A549 (cell line): ENCODE data around the gene WNT9A. TPM values are rescaled to one million over a fixed set of nuclear protein-coding genes. Genes with fewer than 3 reads are reported as not detected.

Source experiments
- ATAC-seq, 2 experiments: fragments of 200-7000 bp in 1 of 2; fragments of >200 bp in 1 of 2; cut with Nextera tagmentation in 1 of 2; cut with Tn5 transposase in 1 of 2; 3 replicates each; pipeline versions ENCODE4 v1.8.0 to v1.9.1; 2018 to 2020; ENCODE audit warnings: mild to moderate bottlenecking in 1 of 2, moderate library complexity in 1 of 2
- CTCF ChIA-PET: fragments of 300-600 bp; sonication (Branson Sonifier 250); formaldehyde crosslinking; extraction: SDS; loops from one replicate; lab custom pipeline; 2021; ENCODE audit warnings: antibody characterized with exemption, inconsistent platforms; lab: Yijun Ruan, JAX
- POLR2A ChIA-PET: fragments of 350-600 bp; formaldehyde crosslinking; extraction: SDS; loops from one replicate; lab custom pipeline; 2021; ENCODE audit warnings: antibody characterized with exemption, inconsistent platforms; lab: Yijun Ruan, JAX
- DNase-seq, 2 experiments: peaks; one replicate each; pipeline versions ENCODE4 v3.0.0 to v3.0.0-alpha.2; 2011 to 2016; ENCODE audit warnings: low read depth in 1 of 2, low spot score in 1 of 2
- FAIRE-seq: peaks from 2 replicates; lab custom pipeline; 2011; peaks lifted over from hg19 to GRCh38; lab: Jason Lieb, UNC
- H3K27ac ChIP-seq, 2 experiments: fragments of >200 bp; sonication (Bioruptor Twin); formaldehyde crosslinking; 3 replicates each; pipeline ENCODE4 v1.5.1; 2016 to 2017
- H3K4me1 ChIP-seq: fragments of >200 bp; sonication (Bioruptor Twin); formaldehyde crosslinking; 3 replicates; pipeline ENCODE4 v1.6.1; 2016
- H3K4me2 ChIP-seq: fragments of >200 bp; sonication (Bioruptor Twin); formaldehyde crosslinking; 3 replicates; pipeline ENCODE4 v1.6.1; 2016
- H3K4me3 ChIP-seq: fragments of >200 bp; sonication (Bioruptor Twin); formaldehyde crosslinking; 3 replicates; pipeline ENCODE4 v1.5.1; 2016
- H3K9me3 ChIP-seq: fragments of >200 bp; sonication (Bioruptor Twin); formaldehyde crosslinking; 3 replicates; pipeline ENCODE4 v1.6.1; 2016
- BHLHE40 ChIP-seq: IDR thresholded peaks from 2 replicates; pipeline ENCODE4 v1.6.1; 2012; ENCODE audit warnings: low read depth, low read length, inconsistent platforms
- CBX8 ChIP-seq: fragments of 200-600 bp; sonication (generic); IDR thresholded peaks from 2 replicates; pipeline ENCODE4 v1.6.1; 2016
- CHD4 ChIP-seq: fragments of 200-600 bp; sonication (generic); IDR thresholded peaks from 2 replicates; pipeline ENCODE4 v1.6.1; 2016; ENCODE audit warnings: antibody characterized with exemption, mild to moderate bottlenecking, borderline replicate concordance
- CTCF ChIP-seq: fragments of >200 bp; sonication (Bioruptor Twin); formaldehyde crosslinking; IDR thresholded peaks from 3 replicates; pipeline ENCODE4 v1.5.1; 2016
- EHMT2 ChIP-seq: fragments of 200-600 bp; sonication (generic); IDR thresholded peaks from 2 replicates; pipeline ENCODE4 v1.6.1; 2016; ENCODE audit warnings: antibody characterized with exemption, low read depth, mild to moderate bottlenecking, moderate library complexity
- ELK1 ChIP-seq: fragments of 150-350 bp; IDR thresholded peaks from 2 replicates; pipeline ENCODE4 v1.6.1; 2014; ENCODE audit warnings: low read depth, mild to moderate bottlenecking, low read length
- ESRRA ChIP-seq: fragments of 150-350 bp; IDR thresholded peaks from 2 replicates; pipeline ENCODE4 v1.6.1; 2014; ENCODE audit warnings: mild to moderate bottlenecking, low read length, borderline replicate concordance
- FOSL2 ChIP-seq, 2 experiments: fragments of 450-650 bp in 1 of 2; fragments of >200 bp in 1 of 2; sonication (Bioruptor Twin) in 1 of 2; formaldehyde crosslinking; IDR thresholded peaks; 2 replicates each; pipeline versions ENCODE4 v1.5.0 to v1.6.1; 2016 to 2020; ENCODE audit warnings: mild to moderate bottlenecking in 1 of 2, moderate library complexity in 1 of 2
- HDAC2 ChIP-seq: fragments of 200-600 bp; sonication (generic); IDR thresholded peaks from 2 replicates; pipeline ENCODE4 v1.6.1; 2016
- HOXA7 ChIP-seq: fragments of 250-450 bp; sonication (Bioruptor Pico); IDR thresholded peaks from 2 replicates; pipeline ENCODE4 v1.5.0; 2020; ENCODE audit warnings: mild to moderate bottlenecking, moderate library complexity
- MAFK ChIP-seq: fragments of 450-650 bp; IDR thresholded peaks from 2 replicates; pipeline ENCODE4 v1.6.1; 2014; ENCODE audit not compliant: partially characterized antibody
- NFE2L2 ChIP-seq: fragments of 150-350 bp; conservative IDR thresholded peaks from 2 replicates; pipeline ENCODE4 v1.6.1; 2014; ENCODE audit warnings: low read length
- NR3C1 ChIP-seq: fragments of >200 bp; sonication (Bioruptor Twin); formaldehyde crosslinking; IDR thresholded peaks from 3 replicates; pipeline ENCODE4 v1.6.1; 2017
- POLR2A ChIP-seq: IDR thresholded peaks from 2 replicates; pipeline ENCODE4 v1.6.1; 2012; ENCODE audit warnings: mild to moderate bottlenecking, low read length
- POLR2AphosphoS2 ChIP-seq: conservative IDR thresholded peaks from 2 replicates; pipeline ENCODE4 v1.6.1; 2012; ENCODE audit warnings: low read length, improper control_type of control experiment, inconsistent platforms
- RAD21 ChIP-seq, 2 experiments: fragments of >200 bp in 1 of 2; sonication (Bioruptor Twin) in 1 of 2; formaldehyde crosslinking in 1 of 2; IDR thresholded peaks in 1 of 2; conservative IDR thresholded peaks in 1 of 2; 2 replicates in 1 of 2; 3 replicates in 1 of 2; pipeline ENCODE4 v1.6.1; 2012 to 2018; ENCODE audit warnings: inconsistent platforms in 1 of 2
- RARB ChIP-seq: fragments of 250-450 bp; sonication (Bioruptor Pico); IDR thresholded peaks from 2 replicates; pipeline ENCODE4 v1.8.0; 2021; ENCODE audit warnings: mild to moderate bottlenecking, moderate library complexity
- RFX5 ChIP-seq: fragments of 450-650 bp; IDR thresholded peaks from 2 replicates; pipeline ENCODE4 v1.7.1; 2014; ENCODE audit warnings: antibody characterized with exemption, mild to moderate bottlenecking, moderate library complexity
- SMC3 ChIP-seq: fragments of >200 bp; sonication (Bioruptor Twin); formaldehyde crosslinking; IDR thresholded peaks from 3 replicates; pipeline ENCODE4 v1.6.1; 2018; ENCODE audit warnings: inconsistent platforms
- SREBF2 ChIP-seq: fragments of 450-650 bp; IDR thresholded peaks from 2 replicates; pipeline ENCODE4 v1.6.1; 2014; ENCODE audit warnings: mild to moderate bottlenecking, moderate library complexity
- TFCP2L1 ChIP-seq: fragments of 250-450 bp; sonication (Bioruptor Pico); IDR thresholded peaks from 2 replicates; pipeline ENCODE4 v1.5.0; 2021; ENCODE audit warnings: mild to moderate bottlenecking
- ZFP36 ChIP-seq: fragments of 450-650 bp; IDR thresholded peaks from 2 replicates; pipeline ENCODE4 v1.6.1; 2014; ENCODE audit warnings: borderline replicate concordance; ENCODE audit not compliant: partially characterized antibody
- ZNF302 ChIP-seq: fragments of 250-450 bp; sonication (Bioruptor Pico); IDR thresholded peaks from 2 replicates; pipeline ENCODE4 v1.9.0; 2021; ENCODE audit warnings: inconsistent platforms, mild to moderate bottlenecking, moderate library complexity
- ZSCAN20 ChIP-seq: fragments of 250-450 bp; sonication (Bioruptor Pico); IDR thresholded peaks from 2 replicates; pipeline ENCODE4 v1.8.0; 2022; ENCODE audit warnings: mild to moderate bottlenecking, moderate library complexity
- WGBS: methylation state at CpG from one replicate; pipeline ENCODE4 v1.1.6; 2017; ENCODE audit errors: missing lambda C conversion rate; 5-methylcytosine and 5-hydroxymethylcytosine counted together
- polyA plus RNA-seq, 4 experiments: library from polyadenylated mRNA; depleted of rRNA in 3 of 4; stranded (reverse); fragments of >200 nt; fragmentation: RNase III in 1 of 4; extraction: RNeasy Plus Mini Kit Qiagen cat#74134 plus additional on column Dnase treatment in 1 of 4; gene quantifications; 2 replicates in 3 of 4; 3 replicates in 1 of 4; pipeline ENCODE4 v1.2.3, GENCODE V29; 2011 to 2017
- TF ChIP-seq, protein P1 (sequence below): fragments of 250-450 bp; sonication (Bioruptor Pico); IDR thresholded peaks from 2 replicates; pipeline ENCODE4 v1.5.0; 2021; ENCODE audit warnings: mild to moderate bottlenecking, moderate library complexity, borderline replicate concordance
- TF ChIP-seq, protein P2 (sequence below): IDR thresholded peaks from 2 replicates; pipeline ENCODE4 v1.6.1; 2012

The WNT9A gene
- polyA plus RNA-seq, 2 of the 4 experiments (the other 2 are of a cell fraction): 0.75 to 1.2 TPM

DNA sequence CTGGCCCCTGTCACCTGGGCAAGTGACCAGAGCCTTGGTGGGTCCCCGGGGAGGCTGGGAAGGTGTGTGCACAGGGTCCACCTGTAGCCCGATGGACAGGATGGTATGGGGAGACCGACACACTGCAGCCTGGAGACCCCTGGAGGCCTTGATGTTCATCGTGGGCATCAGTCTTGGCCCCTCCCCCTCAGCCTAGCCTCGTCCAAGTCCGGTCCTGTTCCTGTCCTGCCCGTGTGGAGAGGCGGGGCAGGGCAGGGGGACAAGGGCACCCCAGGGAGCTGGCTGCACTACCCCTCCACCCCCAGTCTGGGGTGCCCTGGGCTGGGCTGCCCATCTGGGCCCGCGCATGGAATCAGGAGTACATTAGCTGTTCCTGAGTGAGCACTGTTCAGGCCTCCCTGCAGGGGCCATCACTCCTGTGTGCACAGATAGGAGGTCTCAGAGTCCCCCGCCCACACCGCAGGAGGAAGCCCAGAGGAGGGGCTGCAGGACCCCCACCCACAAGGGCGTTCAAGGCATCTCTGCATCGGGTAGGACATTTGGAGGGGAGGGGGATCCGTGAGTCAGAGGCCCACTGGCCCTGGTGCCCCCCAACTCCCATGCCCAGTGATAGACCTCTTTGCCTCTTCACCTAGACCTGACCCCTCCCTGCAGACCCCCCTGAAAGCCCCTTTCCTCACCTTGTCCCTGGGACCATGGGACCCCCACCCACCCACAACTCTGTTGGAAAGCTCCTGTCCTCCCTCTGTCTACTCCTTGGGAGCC, 63.2 kb downstream of the WNT9A start:
- ATAC-seq: no peak
- no peaks in the 10 kb centered on the region for H3K9me3 ChIP-seq
- H3K4me1 ChIP-seq: peaks cover 10% of the 10 kb centered on the region
- CTCF ChIA-PET: no interaction called here
- no peak overlapping the region for H3K27ac ChIP-seq
- FAIRE-seq: no peak
- POLR2A ChIA-PET: no interaction called here
- H3K4me2 ChIP-seq: no peak overlapping the region
- WGBS: 74% methylated on average over 9 of the region's 15 CpGs
- H3K4me3 ChIP-seq: no peak overlapping the region
- TF ChIP-seq ZFP36 (no peak), TFCP2L1 (CRISPR knock-in tag) (no peak), CTCF (no peak), NFE2L2 (no peak), SREBF2 (no peak), RARB (CRISPR knock-in tag) (no peak), EHMT2 (no peak), POLR2A (no peak), HDAC2 (no peak), CBX8 (no peak)
- no peak for DNase-seq

DNA sequence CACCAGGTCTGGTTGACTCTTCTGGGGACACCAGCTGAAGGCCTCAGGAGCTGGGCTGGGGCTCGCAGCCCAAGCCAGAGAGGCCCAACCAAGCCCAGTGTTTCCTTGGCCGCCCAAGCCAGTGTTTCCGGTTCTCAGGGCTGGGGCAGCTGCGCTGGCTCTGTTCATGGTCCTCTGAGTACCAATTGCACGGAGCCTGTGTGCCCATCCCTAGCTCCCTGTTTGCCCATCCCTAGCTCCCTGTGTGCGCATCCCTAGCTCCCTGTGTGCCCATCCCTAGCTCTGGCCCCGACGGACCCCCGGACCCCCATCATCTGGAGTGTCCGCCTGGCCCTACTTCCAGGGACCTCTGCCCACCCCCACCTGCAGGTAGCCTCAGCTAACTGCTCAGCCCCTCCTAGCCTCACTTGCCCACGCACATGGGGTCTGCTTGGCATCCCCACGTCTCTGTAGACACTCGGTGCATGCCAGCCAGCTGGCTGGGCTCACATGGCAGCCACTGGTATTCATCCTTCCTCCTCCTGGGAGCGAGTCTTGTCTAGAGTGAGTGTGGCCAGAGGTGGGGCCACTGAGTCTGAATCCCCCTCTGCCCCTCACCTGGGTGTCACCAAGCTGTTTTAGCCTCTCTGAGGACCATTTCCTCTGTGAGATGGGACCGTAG, 64.0 kb downstream of the WNT9A start:
- TF ChIP-seq CBX8: no peak
- no peak for TF ChIP-seq RFX5
- TF ChIP-seq SMC3: no peak
- TF ChIP-seq POLR2AphosphoS2: no peak
- TF ChIP-seq CHD4: no peak
- no peak for TF ChIP-seq EHMT2
- TF ChIP-seq, protein P1, sequence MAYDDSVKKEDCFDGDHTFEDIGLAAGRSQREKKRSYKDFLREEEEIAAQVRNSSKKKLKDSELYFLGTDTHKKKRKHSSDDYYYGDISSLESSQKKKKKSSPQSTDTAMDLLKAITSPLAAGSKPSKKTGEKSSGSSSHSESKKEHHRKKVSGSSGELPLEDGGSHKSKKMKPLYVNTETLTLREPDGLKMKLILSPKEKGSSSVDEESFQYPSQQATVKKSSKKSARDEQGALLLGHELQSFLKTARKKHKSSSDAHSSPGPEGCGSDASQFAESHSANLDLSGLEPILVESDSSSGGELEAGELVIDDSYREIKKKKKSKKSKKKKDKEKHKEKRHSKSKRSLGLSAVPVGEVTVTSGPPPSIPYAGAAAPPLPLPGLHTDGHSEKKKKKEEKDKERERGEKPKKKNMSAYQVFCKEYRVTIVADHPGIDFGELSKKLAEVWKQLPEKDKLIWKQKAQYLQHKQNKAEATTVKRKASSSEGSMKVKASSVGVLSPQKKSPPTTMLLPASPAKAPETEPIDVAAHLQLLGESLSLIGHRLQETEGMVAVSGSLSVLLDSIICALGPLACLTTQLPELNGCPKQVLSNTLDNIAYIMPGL (CRISPR knock-in tag): no peak
- TF ChIP-seq HDAC2: no peak
- TF ChIP-seq HOXA7 (CRISPR knock-in tag): no peak
- peaks cover 10% of the 10 kb centered on the region for H3K4me1 ChIP-seq
- H3K4me3 ChIP-seq: no peak overlapping the region
- no peaks in the 10 kb centered on the region for H3K9me3 ChIP-seq
- ChIA-PET CTCF (interaction anchor here (0.6 kb wide), 1 partner anchor 1444 kb away, joined by 3 read pairs; no protein-coding TSS in a partner anchor), POLR2A (no interaction called here)
- H3K4me2 ChIP-seq: no peak overlapping the region
- WGBS: 73% methylated on average over 13 of the region's 15 CpGs
- FAIRE-seq (no peak), DNase-seq (no peak), ATAC-seq (no peak; a peak in 2 of 6 replicates)
- H3K27ac ChIP-seq: no peak overlapping the region

DNA sequence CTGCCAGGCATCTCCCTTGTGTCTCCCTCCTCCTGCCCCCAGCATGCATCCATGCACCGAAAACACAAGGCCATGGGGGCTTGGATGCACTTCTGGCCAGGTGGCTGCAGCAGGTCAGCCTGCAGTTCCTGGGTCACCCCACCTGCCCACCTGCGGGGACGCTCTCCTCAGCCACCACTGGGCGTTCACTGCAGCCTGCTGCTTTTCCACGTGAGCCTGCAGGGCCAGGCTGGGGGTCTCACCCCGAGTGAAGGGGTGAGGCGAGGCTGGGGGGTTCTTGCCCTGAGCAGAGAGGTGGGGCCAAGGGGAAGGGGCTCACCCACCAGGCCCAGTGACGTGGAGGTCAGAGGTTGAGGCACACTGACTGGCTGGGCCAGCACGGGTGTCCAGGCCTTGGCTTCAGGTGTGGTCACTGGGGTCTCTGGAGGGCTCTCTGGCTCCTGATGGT, 64.6 kb downstream of the WNT9A start:
- no peak overlapping the region for H3K4me2 ChIP-seq
- no peak overlapping the region for H3K4me3 ChIP-seq
- H3K4me1 ChIP-seq: peaks cover 10% of the 10 kb centered on the region
- ATAC-seq: no peak
- FAIRE-seq: no peak
- ChIA-PET CTCF (no interaction called here), POLR2A (no interaction called here)
- no peaks in the 10 kb centered on the region for H3K9me3 ChIP-seq
- no peak for DNase-seq
- WGBS: 61% methylated on average over 4 of the region's 9 CpGs
- H3K27ac ChIP-seq: no peak overlapping the region
- TF ChIP-seq BHLHE40 (no peak), ELK1 (no peak), ESRRA (no peak), ZNF302 (no peak), NR3C1 (no peak), RAD21 (conservative IDR thresholded peaks at IDR 0.05 in 1 of 2, IDR thresholded peaks at IDR 0.05 in 1 of 2) (no peak), ZSCAN20 (no peak), CBX8 (no peak), FOSL2 (IDR thresholded peaks at IDR 0.05) (no peak), FOSL2 (CRISPR knock-in tag; IDR thresholded peaks at IDR 0.05) (no peak), MAFK (no peak)
- TF ChIP-seq, protein P1 (CRISPR knock-in tag): no peak
- TF ChIP-seq, protein P2, sequence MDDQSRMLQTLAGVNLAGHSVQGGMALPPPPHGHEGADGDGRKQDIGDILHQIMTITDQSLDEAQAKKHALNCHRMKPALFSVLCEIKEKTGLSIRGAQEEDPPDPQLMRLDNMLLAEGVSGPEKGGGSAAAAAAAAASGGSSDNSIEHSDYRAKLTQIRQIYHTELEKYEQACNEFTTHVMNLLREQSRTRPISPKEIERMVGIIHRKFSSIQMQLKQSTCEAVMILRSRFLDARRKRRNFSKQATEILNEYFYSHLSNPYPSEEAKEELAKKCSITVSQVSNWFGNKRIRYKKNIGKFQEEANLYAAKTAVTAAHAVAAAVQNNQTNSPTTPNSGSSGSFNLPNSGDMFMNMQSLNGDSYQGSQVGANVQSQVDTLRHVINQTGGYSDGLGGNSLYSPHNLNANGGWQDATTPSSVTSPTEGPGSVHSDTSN: no peak
